IPS-NIHi7 (cell line): ENCODE measurements around the gene OTX1.
"Not testable (repeated sequence)": the region's sequence is repeated elsewhere in the genome, so short reads cannot be mapped to it uniquely, and the experiment has no call there.

Experiments
- DNase-seq: peaks from one replicate; pipeline ENCODE4 v3.0.0; 2012; ENCODE audit warnings: mixed read lengths; ENCODE audit errors: extremely low spot score

The OTX1 gene

GRCh38 chr2:63050334-63051041 is at the start of gene OTX1:
TSS of gene OTX1 (plus strand) at chr2:63050830. CDS start at chr2:63052991, 2,161 bp downstream.
- peak; percentile 82 for DNase-seq

- DNase-seq = no peak
These were observed 49.1 kb upstream of the OTX1 start for GRCh38 chr2:63001576-63001975.

GRCh38 chr2:63003351-63003750 is 47.3 kb upstream of the OTX1 start:
- DNase-seq = no peak

- DNase-seq = no peak
These were observed 42.7 kb upstream of the OTX1 start for GRCh38 chr2:63007813-63008458.

- DNase-seq = no peak
These were observed 41.8 kb upstream of the OTX1 start for GRCh38 chr2:63008838-63009237.

GRCh38 chr2:63009490-63009889 is 41.1 kb upstream of the OTX1 start:
- DNase-seq = no peak

GRCh38 chr2:63012541-63012940 is 38.1 kb upstream of the OTX1 start:
- no peak for DNase-seq

- DNase-seq = no peak
These were observed 37.2 kb upstream of the OTX1 start for GRCh38 chr2:63013438-63013837.

GRCh38 chr2:63015389-63015788 is 35.2 kb upstream of the OTX1 start:
- no peak for DNase-seq

GRCh38 chr2:63018439-63018838 is 32.2 kb upstream of the OTX1 start:
- DNase-seq = no peak

- DNase-seq = not testable (repeated sequence)
These were observed 30.9 kb upstream of the OTX1 start for GRCh38 chr2:63019686-63020085.

GRCh38 chr2:63023444-63023843 is 27.2 kb upstream of the OTX1 start:
- peak; percentile 56 for DNase-seq

- no peak for DNase-seq
These were observed 23.4 kb upstream of the OTX1 start for GRCh38 chr2:63027220-63027619.

GRCh38 chr2:63029058-63029457 is 21.6 kb upstream of the OTX1 start:
- DNase-seq = no peak

- no peak for DNase-seq
These were observed 16.1 kb upstream of the OTX1 start for GRCh38 chr2:63034526-63034925.

- no peak for DNase-seq
These were observed 15.5 kb upstream of the OTX1 start for GRCh38 chr2:63035169-63035568.

- DNase-seq = no peak
These were observed 15.0 kb upstream of the OTX1 start for GRCh38 chr2:63035660-63036059.

GRCh38 chr2:63038034-63038433 is 12.6 kb upstream of the OTX1 start:
- no peak for DNase-seq

GRCh38 chr2:63040586-63040985 is 10.0 kb upstream of the OTX1 start:
- DNase-seq = no peak

- DNase-seq = no peak
These were observed 9.0 kb upstream of the OTX1 start for GRCh38 chr2:63041592-63041991.

GRCh38 chr2:63044362-63045327 is 6.0 kb upstream of the OTX1 start:
- DNase-seq = peak; percentile 51

GRCh38 chr2:63046552-63046951 is 4.1 kb upstream of the OTX1 start:
- DNase-seq = no peak
